Mucosa of descending colon (tissue), 3 donors: ENCODE data around the gene LNX1. TPM values are rescaled to one million over a fixed set of nuclear protein-coding genes. Genes with fewer than 3 reads are reported as not detected.
A peak's percentile ranks its signal among the peaks of the same experiment; 100 is the strongest.

Experiments used
- ATAC-seq: fragments of 200-7000 bp; cut with Tn5 transposase; one replicate; pipeline ENCODE4 v1.9.1; 2020; ENCODE audit warnings: mild to moderate bottlenecking, moderate library complexity
- DNase-seq, 3 donors: peaks; one replicate each; pipeline ENCODE4 v3.0.0-alpha.2; 2020
- H3K36me3 ChIP-seq: fragments of 200-600 bp; one replicate; pipeline ENCODE4 v1.8.0; 2021; ENCODE audit warnings: low read depth, mild to moderate bottlenecking
- H3K4me1 ChIP-seq: fragments of 200-600 bp; one replicate; pipeline ENCODE4 v1.8.0; 2021; ENCODE audit warnings: low read depth, mild to moderate bottlenecking
- H3K4me3 ChIP-seq: fragments of 200-600 bp; one replicate; pipeline ENCODE4 v1.8.0; 2021; ENCODE audit warnings: mild to moderate bottlenecking
- H3K9me3 ChIP-seq: fragments of 200-600 bp; one replicate; pipeline ENCODE4 v1.8.0; 2021; ENCODE audit warnings: mild to moderate bottlenecking
- CTCF ChIP-seq: fragments of 200-600 bp; IDR thresholded peaks from one replicate; pipeline ENCODE4 v1.8.0; 2022; ENCODE audit warnings: antibody characterized with exemption, mild to moderate bottlenecking
- intact Hi-C, 2 donors: fragments of 100-400 bp; cut with DNase I in 1 of 2; cut with micrococcal nuclease in 1 of 2; formaldehyde crosslinking; loops; one replicate each; pipeline versions ENCODE4 v1.11.0 to v1.11.1; 2022; cut with DNase I, micrococcal nuclease
- long read RNA-seq, 2 donors: library from polyadenylated mRNA; unstranded; transcript quantifications; one replicate each; pipeline ENCODE4 v2.0.0, GENCODE V29; 2019 to 2021
- total RNA-seq, 3 donors: library from RNA; stranded (reverse); fragmentation: NEBNext Ultra II Directional in 2 of 3; extraction: Animal tissue kit (Norgen Biotek cat#: 25700) in 2 of 3; gene quantifications; one replicate each; pipeline versions ENCODE4 v1.2.1 to v1.2.4, GENCODE V29; 2021 to 2023
- donor health status: DM: no; HTN: no; CAD: no; lungs with moderate emphysema.
- donor health status: DM: no; HTN: no; CAD: no.
- donor health status: DM: no; HTN: yes; CAD: no.

Gene LNX1
- 10 to 100 TPM in 2 of 3 donors, 1 to 10 TPM in 1; 8.2 to 24.3 (median 23.2) TPM for total RNA-seq
- long read RNA-seq, donor 1, partial matches to known transcripts = 1 of 8 reads
- long read RNA-seq, donor 1, other reads (novel, unspliced or antisense) = 5 of 8 reads
- long read RNA-seq, donor 2, partial matches to known transcripts = 4 of 9 reads
- long read RNA-seq, donor 2, other reads (novel, unspliced or antisense) = 3 of 9 reads

GRCh38 chr4:53591372-53591892 lies at the start of gene LNX1:
Gene LNX1 (minus strand): TSS chr4:53591486. CDS start chr4:53574002, 17,484 bp downstream.
- Histone ChIP-seq H3K4me3 (no peak within 1 kb of the TSS), H3K4me1 (peaks cover 14% of the 10 kb centered on the region), H3K9me3 (no peaks in the 10 kb centered on the region), H3K36me3 (no peaks in the 10 kb centered on the region)
- ATAC-seq (peak; percentile 85), DNase-seq (peak; percentile 90 to 99 (median 91))
- intact Hi-C loops = loop anchor here in 1 of 2 donors (10.0 kb wide), 1 partner anchor 53 kb away; no protein-coding TSS in a partner anchor
- TF ChIP-seq CTCF = peak; percentile 14

- peaks cover 6% of the 10 kb centered on the region for H3K4me1 ChIP-seq
- intact Hi-C loops = loop anchor here in 1 of 2 donors (10.0 kb wide), 1 partner anchor 46 kb away; the partner anchor contains the start of gene LNX1
- H3K9me3 ChIP-seq = no peaks in the 10 kb centered on the region
- no peak for TF ChIP-seq CTCF
- ATAC-seq (no peak), DNase-seq (peak in 1 of 3 donors; percentile 29)
- no peak overlapping the region for H3K4me3 ChIP-seq
- no peaks in the 10 kb centered on the region for H3K36me3 ChIP-seq
Measured at GRCh38 chr4:53640576-53641453, 49.5 kb upstream of the LNX1 start.

GRCh38 chr4:53638919-53639318 lies 47.6 kb upstream of the LNX1 start:
- intact Hi-C loops = no loop called here
- no peaks in the 10 kb centered on the region for H3K9me3 ChIP-seq
- H3K4me1 ChIP-seq = no peaks in the 10 kb centered on the region
- ATAC-seq = no peak
- no peak for DNase-seq
- H3K36me3 ChIP-seq = no peaks in the 10 kb centered on the region
- TF ChIP-seq CTCF = no peak
- no peak overlapping the region for H3K4me3 ChIP-seq

- no peak for TF ChIP-seq CTCF
- H3K4me3 ChIP-seq = no peak overlapping the region
- intact Hi-C loops = no loop called here
- no peaks in the 10 kb centered on the region for H3K36me3 ChIP-seq
- DNase-seq = no peak
- no peaks in the 10 kb centered on the region for H3K4me1 ChIP-seq
- H3K9me3 ChIP-seq = no peaks in the 10 kb centered on the region
- no peak for ATAC-seq
Measured at GRCh38 chr4:53637348-53637747, 46.1 kb upstream of the LNX1 start.

DNA sequence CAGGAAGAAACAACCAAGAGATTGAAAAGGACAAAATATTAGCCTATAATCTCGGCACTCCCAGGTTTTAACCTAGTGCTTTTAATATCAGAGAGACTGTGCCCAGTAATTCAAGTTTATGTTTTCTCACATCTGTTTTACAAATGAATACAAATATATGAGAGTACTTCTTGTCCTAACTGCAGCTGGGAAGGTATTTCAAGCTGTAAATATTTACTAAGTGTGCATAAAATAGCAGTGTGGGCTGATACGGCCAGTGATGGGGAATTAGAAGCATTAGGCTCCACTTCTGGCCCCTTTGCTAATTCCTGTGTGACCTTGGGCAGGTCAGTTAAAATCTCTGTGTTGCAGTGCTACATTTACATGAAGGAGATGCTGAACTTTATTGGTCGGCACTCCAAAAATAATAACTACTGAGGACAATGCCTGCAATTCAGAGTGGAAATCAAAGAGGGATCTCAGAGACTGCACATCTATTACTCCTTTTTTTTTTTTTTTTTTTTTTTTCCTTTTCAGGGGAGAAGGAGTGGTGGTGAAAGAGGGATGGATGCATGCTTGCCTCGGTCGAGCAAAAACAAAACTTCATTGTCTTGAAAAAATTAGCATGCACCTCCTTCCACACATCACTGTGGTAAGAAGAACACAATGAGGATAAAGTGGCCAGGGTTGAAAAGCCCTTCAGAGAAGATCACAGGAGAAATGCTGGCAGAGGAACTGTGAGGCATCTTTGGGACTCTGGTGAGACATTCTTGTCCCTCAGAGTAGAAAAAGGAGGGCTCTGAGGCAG lies 44.6 kb upstream of the LNX1 start:
- Histone ChIP-seq H3K4me3 (no peak overlapping the region), H3K36me3 (no peaks in the 10 kb centered on the region), H3K9me3 (no peaks in the 10 kb centered on the region), H3K4me1 (no peaks in the 10 kb centered on the region)
- TF ChIP-seq CTCF = no peak
- ATAC-seq (no peak), DNase-seq (no peak)
- intact Hi-C loops = no loop called here
